H1 (cell line): ENCODE measurements around the gene LRRK1. TPM values are rescaled to one million over a fixed set of nuclear protein-coding genes. Genes with fewer than 3 reads are reported as not detected.

Source experiments
- CTCF ChIA-PET: fragments of 300-600 bp; sonication (Branson Sonifier 250); formaldehyde crosslinking; loops from one replicate; lab custom pipeline; 2021; ENCODE audit not compliant: partially characterized antibody; lab: Charles Lee
- POLR2A ChIA-PET: fragments of 300-600 bp; sonication (Branson Sonifier 250); formaldehyde crosslinking; loops from one replicate; lab custom pipeline; 2021; ENCODE audit warnings: inconsistent platforms; ENCODE audit not compliant: partially characterized antibody; lab: Charles Lee
- DNase-seq, 2 experiments: peaks; one replicate each; pipeline versions ENCODE4 v3.0.0 to v3.0.0-alpha.2; 2010 to 2022; ENCODE audit warnings: low spot score in 2 of 2, low read depth in 1 of 2, mixed read lengths in 1 of 2
- FAIRE-seq: peaks from 2 replicates; lab custom pipeline; 2011; peaks lifted over from hg19 to GRCh38; lab: Jason Lieb, UNC
- H2AFZ ChIP-seq: 2 replicates; pipeline ENCODE4 v1.8.1; 2012; ENCODE audit warnings: low read length, inconsistent platforms
- H2AK5ac ChIP-seq: 2 replicates; pipeline ENCODE4 v1.6.1; 2013; ENCODE audit warnings: low read depth, low read length
- H2BK120ac ChIP-seq: replicated peaks from 2 replicates; pipeline ENCODE3; 2013; ENCODE audit warnings: low read depth, low read length, inconsistent platforms
- H2BK12ac ChIP-seq: 2 replicates; pipeline ENCODE4 v1.6.1; 2013; ENCODE audit warnings: low read depth, low read length
- H2BK15ac ChIP-seq: 2 replicates; pipeline ENCODE4 v1.6.1; 2013; ENCODE audit warnings: low read length
- H2BK20ac ChIP-seq: 2 replicates; pipeline ENCODE4 v1.6.1; 2013; ENCODE audit warnings: low read length
- H2BK5ac ChIP-seq: 2 replicates; pipeline ENCODE4 v1.6.1; 2013; ENCODE audit warnings: low read depth, low read length
- H3K14ac ChIP-seq: 2 replicates; pipeline ENCODE4 v1.6.1; 2013; ENCODE audit warnings: inconsistent platforms; ENCODE audit not compliant: insufficient read length
- H3K18ac ChIP-seq: 2 replicates; pipeline ENCODE4 v1.6.1; 2013; ENCODE audit warnings: low read length; ENCODE audit errors: extremely low read depth
- H3K23ac ChIP-seq: 2 replicates; pipeline ENCODE4 v1.6.1; 2013; ENCODE audit warnings: inconsistent platforms; ENCODE audit not compliant: insufficient read length
- H3K23me2 ChIP-seq: 2 replicates; pipeline ENCODE4 v1.6.1; 2013; ENCODE audit warnings: low read depth, low read length
- H3K27ac ChIP-seq: 2 replicates; pipeline ENCODE4 v1.6.1; 2011; ENCODE audit warnings: low read depth, low read length, inconsistent platforms
- H3K27me3 ChIP-seq, 4 experiments: replicated peaks in 1 of 4; 1 replicate in 1 of 4; 2 replicates in 3 of 4; pipeline versions ENCODE4 v1.6.1 to v1.8.1; 2011 to 2013; ENCODE audit warnings: low read length in 3 of 4, mild to moderate bottlenecking in 3 of 4, inconsistent platforms in 2 of 4, mixed read lengths in 2 of 4, moderate library complexity in 1 of 4; ENCODE audit not compliant: control insufficient read depth in 3 of 4, insufficient read depth in 3 of 4; ENCODE audit errors: extremely low read depth in 1 of 4
- H3K36me3 ChIP-seq, 4 experiments: 2 replicates each; pipeline versions ENCODE4 v1.6.1 to v1.8.1; 2011 to 2013; ENCODE audit warnings: mild to moderate bottlenecking in 4 of 4, low read length in 3 of 4, moderate library complexity in 2 of 4, control low read depth in 1 of 4, inconsistent platforms in 1 of 4; ENCODE audit not compliant: insufficient read depth in 4 of 4, control insufficient read depth in 2 of 4
- H3K4ac ChIP-seq: replicated peaks from 2 replicates; pipeline ENCODE3; 2013; ENCODE audit warnings: low read length, low read depth, mixed read lengths, inconsistent platforms; ENCODE audit not compliant: insufficient read length
- H3K4me1 ChIP-seq, 4 experiments: replicated peaks in 1 of 4; 1 replicate in 1 of 4; 2 replicates in 3 of 4; pipeline versions ENCODE4 v1.6.1 to v1.8.1; 2011 to 2013; ENCODE audit warnings: low read length in 3 of 4, inconsistent platforms in 2 of 4, mixed read lengths in 1 of 4; ENCODE audit not compliant: insufficient read depth in 4 of 4, control insufficient read depth in 3 of 4
- H3K4me2 ChIP-seq, 2 experiments: 2 replicates each; pipeline versions ENCODE4 v1.6.1 to v1.8.1; 2011 to 2013; ENCODE audit warnings: low read depth in 2 of 2, low read length in 2 of 2, control low read depth in 1 of 2, inconsistent platforms in 1 of 2, mild to moderate bottlenecking in 1 of 2; ENCODE audit not compliant: insufficient read depth in 1 of 2
- H3K4me3 ChIP-seq, 4 experiments: fragments of 200-600, 300-600 bp in 1 of 4; sonication (generic), shearing (Covaris generic), sonication (Bioruptor Twin) in 1 of 4; 2 replicates each; pipeline versions ENCODE4 v1.5.1 to v1.8.1; 2011 to 2016; ENCODE audit warnings: low read length in 4 of 4, low read depth in 3 of 4, control low read depth in 2 of 4, inconsistent platforms in 2 of 4, mild to moderate bottlenecking in 2 of 4, mixed read lengths in 1 of 4, moderate library complexity in 1 of 4; ENCODE audit not compliant: insufficient read depth in 2 of 4; ENCODE audit errors: extremely low read depth in 1 of 4
- H3K56ac ChIP-seq: replicated peaks from 2 replicates; pipeline ENCODE3; 2013; ENCODE audit warnings: low read depth, mild to moderate bottlenecking, mixed read lengths, low read length, inconsistent platforms; ENCODE audit not compliant: insufficient read length
- H3K79me1 ChIP-seq: 2 replicates; pipeline ENCODE4 v1.6.1; 2013; ENCODE audit warnings: low read depth, low read length, control low read depth
- H3K79me2 ChIP-seq, 2 experiments: 2 replicates each; pipeline versions ENCODE4 v1.6.1 to v1.8.1; 2012 to 2013; ENCODE audit warnings: low read length in 2 of 2, mild to moderate bottlenecking in 2 of 2, inconsistent platforms in 1 of 2; ENCODE audit not compliant: insufficient read depth in 2 of 2, control insufficient read depth in 1 of 2
- H3K9ac ChIP-seq, 4 experiments: replicated peaks in 1 of 4; 1 replicate in 1 of 4; 2 replicates in 3 of 4; pipeline versions ENCODE4 v1.6.1 to v1.8.1; 2011 to 2013; ENCODE audit warnings: low read depth in 3 of 4, low read length in 3 of 4, control low read depth in 2 of 4, mild to moderate bottlenecking in 2 of 4, moderate library complexity in 2 of 4, inconsistent platforms in 1 of 4; ENCODE audit errors: extremely low read depth in 1 of 4
- H3K9me3 ChIP-seq, 2 experiments: 2 replicates each; pipeline versions ENCODE4 v1.6.1 to v1.8.1; 2012 to 2013; ENCODE audit warnings: mild to moderate bottlenecking in 2 of 2, moderate library complexity in 2 of 2, control low read depth in 1 of 2, inconsistent platforms in 1 of 2, low read depth in 1 of 2, low read length in 1 of 2, mixed read lengths in 1 of 2; ENCODE audit not compliant: insufficient read depth in 2 of 2
- H4K20me1 ChIP-seq, 2 experiments: replicated peaks in 1 of 2; 2 replicates each; pipeline versions ENCODE3 to v1.8.1; 2011 to 2013; ENCODE audit warnings: inconsistent platforms in 2 of 2, low read length in 2 of 2, mild to moderate bottlenecking in 1 of 2; ENCODE audit not compliant: insufficient read depth in 2 of 2, control insufficient read depth in 1 of 2
- H4K5ac ChIP-seq: 2 replicates; pipeline ENCODE4 v1.6.1; 2013; ENCODE audit warnings: low read length, low read depth, mixed read lengths, inconsistent platforms; ENCODE audit not compliant: insufficient read length
- H4K8ac ChIP-seq: 2 replicates; pipeline ENCODE4 v1.8.0; 2013; ENCODE audit warnings: mild to moderate bottlenecking, moderate library complexity, low read length, inconsistent platforms; ENCODE audit not compliant: insufficient read depth; ENCODE audit errors: extremely low read depth
- H4K91ac ChIP-seq: replicated peaks from 2 replicates; pipeline ENCODE3; 2013; ENCODE audit warnings: low read length, mixed read lengths, inconsistent platforms; ENCODE audit not compliant: insufficient read length
- BRCA1 ChIP-seq: IDR thresholded peaks from 2 replicates; pipeline ENCODE4 v1.6.1; 2012; ENCODE audit warnings: low read depth, low read length, improper control_type of control experiment
- CTBP2 ChIP-seq: IDR thresholded peaks from 2 replicates; pipeline ENCODE4 v1.7.0; 2011; ENCODE audit warnings: borderline replicate concordance, mild to moderate bottlenecking, moderate library complexity, mixed read lengths, low read length; ENCODE audit not compliant: insufficient read depth, insufficient read length
- EGR1 ChIP-seq: IDR thresholded peaks from 2 replicates; pipeline ENCODE4 v1.6.1; 2011; ENCODE audit warnings: low read depth, low read length, borderline replicate concordance
- GABPA ChIP-seq: IDR thresholded peaks from 2 replicates; pipeline ENCODE4 v1.6.1; 2011; ENCODE audit warnings: mild to moderate bottlenecking, low read length, moderate library complexity, borderline replicate concordance; ENCODE audit not compliant: insufficient read depth
- KDM1A ChIP-seq: fragments of 200-600, 300-600 bp; sonication (generic); IDR thresholded peaks from 2 replicates; pipeline ENCODE4 v1.7.1; 2016; ENCODE audit warnings: mild to moderate bottlenecking, low read length, borderline replicate concordance
- KDM4A ChIP-seq: IDR thresholded peaks from one replicate; pipeline ENCODE4 v1.7.1; 2012; ENCODE audit warnings: low read depth, mild to moderate bottlenecking, moderate library complexity, low read length, inconsistent platforms; ENCODE audit not compliant: severe bottlenecking
- MAFK ChIP-seq: IDR thresholded peaks from 2 replicates; pipeline ENCODE4 v1.6.1; 2012; ENCODE audit warnings: low read depth, mild to moderate bottlenecking, improper control_type of control experiment, low read length
- TEAD4 ChIP-seq: IDR thresholded peaks from 2 replicates; pipeline ENCODE4 v1.6.1; 2012; ENCODE audit warnings: low read depth, low read length, inconsistent platforms, mixed read lengths
- WGBS, 2 experiments: shearing (Covaris generic) in 1 of 2; methylation state at CpG; one replicate each; pipeline versions ENCODE4 v1.1.6 to v1.1.7; 2013 to 2015; ENCODE audit warnings: low lambda C conversion rate in 2 of 2, mixed read lengths in 2 of 2, inconsistent platforms in 1 of 2, low coverage in 1 of 2, missing lambda C conversion rate in 1 of 2; ENCODE audit not compliant: insufficient replicate concordance in 2 of 2, insufficient coverage in 1 of 2, insufficient read length in 1 of 2; ENCODE audit errors: extremely low coverage in 1 of 2, missing lambda C conversion rate in 1 of 2; 5-methylcytosine and 5-hydroxymethylcytosine counted together
- polyA plus RNA-seq, 7 experiments: library from polyadenylated mRNA; depleted of rRNA in 3 of 7; stranded (reverse) in 5 of 7; unstranded in 2 of 7; fragments of >200 nt in 5 of 7; fragments of 200-250 nt in 2 of 7; gene quantifications; 1 replicate in 5 of 7; 2 replicates in 1 of 7; 4 replicates in 1 of 7; pipeline versions ENCODE4 v1.2.1 to v1.2.3, GENCODE V29; 2011 to 2013; ENCODE audit warnings: missing spikeins in 2 of 7, mixed read lengths in 2 of 7
- total RNA-seq: library from RNA; stranded (reverse); fragmentation: NEBNext Ultra II Directional; extraction: Animal tissue kit (Norgen Biotek cat#: 25700); gene quantifications from 2 replicates; pipeline ENCODE4 v1.2.1, GENCODE V29; 2021
- TF ChIP-seq, protein P1 (sequence below), 3 experiments: IDR thresholded peaks; 1 replicate in 2 of 3; 2 replicates in 1 of 3; pipeline versions ENCODE4 v1.5.1 to v1.6.1; 2011; ENCODE audit warnings: low read length in 3 of 3, mild to moderate bottlenecking in 3 of 3, inconsistent platforms in 2 of 3, low read depth in 1 of 3, moderate library complexity in 1 of 3; ENCODE audit not compliant: insufficient read depth in 1 of 3; ENCODE audit errors: control extremely low read depth in 1 of 3
- TF ChIP-seq, protein P2 (sequence below): IDR thresholded peaks from 2 replicates; pipeline ENCODE4 v1.6.1; 2012; ENCODE audit warnings: inconsistent platforms

LRRK1 gene
- total and polyA plus RNA-seq, 2 of the 8 experiments (the other 6 are each of a cell fraction or from before 2014, with no cell fraction given), result 1.2 to 3.6 TPM

DNA sequence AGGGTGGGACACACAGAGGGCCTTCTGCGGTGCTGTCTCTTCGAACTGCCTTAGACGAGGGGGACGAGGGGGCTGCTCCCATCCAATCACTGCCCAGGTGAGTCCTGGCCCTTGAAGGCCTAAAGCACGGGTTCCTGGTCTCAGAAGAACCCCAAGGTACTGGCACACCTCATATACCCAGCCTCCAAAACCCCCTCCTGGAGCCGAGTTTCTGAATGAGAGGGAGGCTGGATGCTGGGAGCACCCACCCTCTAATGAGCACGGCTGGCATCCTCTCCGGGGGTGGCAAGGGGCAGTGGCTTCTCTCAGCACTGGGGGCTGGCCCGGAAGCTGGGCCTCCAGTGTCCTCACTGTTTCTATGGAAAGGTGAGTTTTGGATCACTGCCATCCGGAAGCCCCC is 165.6 kb downstream of the LRRK1 start:
- Histone ChIP-seq H3K79me2 (no peaks in the 10 kb centered on the region), H4K91ac (peak overlapping the region; percentile 34), H3K79me1 (no peaks in the 10 kb centered on the region), H3K14ac (no peak overlapping the region), H4K5ac (no peak overlapping the region), H3K23ac (no peak overlapping the region), H3K4ac (no peak overlapping the region), H2AFZ (no peak overlapping the region), H3K4me3 (no peak overlapping the region), H3K4me1 (peaks cover 0 to 5% (median under 1%) of the 10 kb centered on the region in 4 experiments; a peak in 4 of 7 replicates), H2BK5ac (0 out of 2 replicates have a peak overlapping the region, but pooled peaks have one; percentile 26), H3K27me3 (peaks cover 0 to 2% (median 0%) of the 10 kb centered on the region in 4 experiments; a peak in 1 of 7 replicates), H4K20me1 (no peaks in the 10 kb centered on the region), H3K36me3 (no peaks in the 10 kb centered on the region), H4K8ac (no peak overlapping the region), H2BK20ac (peak overlapping the region; percentile 36; the same call in 1 of the 2 replicates), H3K4me2 (no peak overlapping the region), H2BK12ac (peak overlapping the region; percentile 44; the same call in 1 of the 2 replicates), H2BK120ac (no peak overlapping the region), H2AK5ac (no peak overlapping the region), H3K9ac (no peak overlapping the region), H3K23me2 (no peaks in the 10 kb centered on the region; the same call in 1 of the 2 replicates), H2BK15ac (peak overlapping the region; percentile 31; the same call in 1 of the 2 replicates), H3K27ac (no peak overlapping the region), H3K9me3 (no peaks in the 10 kb centered on the region), H3K56ac (no peak overlapping the region), H3K18ac (no peak overlapping the region)
- FAIRE-seq (no peak), DNase-seq (no peak)
- POLR2A ChIA-PET, result interaction anchor here (1.2 to 1.5 kb wide), 2 partner anchors 16 to 37 kb away, joined by 3 read pairs; no protein-coding TSS in a partner anchor
- CTCF ChIA-PET, result interaction anchor here (0.7 to 11.1 kb wide), 11 partner anchors 9 to 177 kb away, joined by 3 to 72 read pairs (median 4); no protein-coding TSS in a partner anchor
- WGBS, 2 experiments, result 87% methylated on average over 10 of the region's 10 CpGs; no CpG with 5 or more reads in 1 of the 2 experiments
- TF ChIP-seq KDM1A (no peak), TEAD4 (no peak), CTBP2 (no peak), BRCA1 (no peak), EGR1 (no peak), GABPA (no peak), KDM4A (no peak), MAFK (no peak)
- TF ChIP-seq, protein P1, sequence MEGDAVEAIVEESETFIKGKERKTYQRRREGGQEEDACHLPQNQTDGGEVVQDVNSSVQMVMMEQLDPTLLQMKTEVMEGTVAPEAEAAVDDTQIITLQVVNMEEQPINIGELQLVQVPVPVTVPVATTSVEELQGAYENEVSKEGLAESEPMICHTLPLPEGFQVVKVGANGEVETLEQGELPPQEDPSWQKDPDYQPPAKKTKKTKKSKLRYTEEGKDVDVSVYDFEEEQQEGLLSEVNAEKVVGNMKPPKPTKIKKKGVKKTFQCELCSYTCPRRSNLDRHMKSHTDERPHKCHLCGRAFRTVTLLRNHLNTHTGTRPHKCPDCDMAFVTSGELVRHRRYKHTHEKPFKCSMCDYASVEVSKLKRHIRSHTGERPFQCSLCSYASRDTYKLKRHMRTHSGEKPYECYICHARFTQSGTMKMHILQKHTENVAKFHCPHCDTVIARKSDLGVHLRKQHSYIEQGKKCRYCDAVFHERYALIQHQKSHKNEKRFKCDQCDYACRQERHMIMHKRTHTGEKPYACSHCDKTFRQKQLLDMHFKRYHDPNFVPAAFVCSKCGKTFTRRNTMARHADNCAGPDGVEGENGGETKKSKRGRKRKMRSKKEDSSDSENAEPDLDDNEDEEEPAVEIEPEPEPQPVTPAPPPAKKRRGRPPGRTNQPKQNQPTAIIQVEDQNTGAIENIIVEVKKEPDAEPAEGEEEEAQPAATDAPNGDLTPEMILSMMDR (IDR thresholded peaks at IDR 0.05; ENCODE audit: control extremely low read depth in 1 of 3, insufficient read depth in 1 of 3, low read depth in 1 of 3, low read length in 3 of 3), result no peak
- TF ChIP-seq, protein P2, sequence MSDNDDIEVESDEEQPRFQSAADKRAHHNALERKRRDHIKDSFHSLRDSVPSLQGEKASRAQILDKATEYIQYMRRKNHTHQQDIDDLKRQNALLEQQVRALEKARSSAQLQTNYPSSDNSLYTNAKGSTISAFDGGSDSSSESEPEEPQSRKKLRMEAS, result no peak
